Muscle of arm (tissue), 12 donors: ENCODE results near the gene RNF144A. TPM values are rescaled to one million over a fixed set of nuclear protein-coding genes. Genes with fewer than 3 reads are reported as not detected.
A peak's percentile ranks its signal among the peaks of the same experiment; 100 is the strongest.

ENCODE experiments used
- DNase-seq: peaks from one replicate; pipeline ENCODE4 v3.0.0-alpha.2; 2013
- polyA plus RNA-seq, 12 donors: library from polyadenylated mRNA; unstranded; fragments of 120-200 nt; gene quantifications; one replicate each; pipeline ENCODE4 v1.2.1, GENCODE V29; 2013; ENCODE audit not compliant: insufficient read length in 12 of 12

The RNF144A gene
- polyA plus RNA-seq, 12 donors, result 16.2 to 32.9 (median 23.0) TPM; not detected in 1

DNA sequence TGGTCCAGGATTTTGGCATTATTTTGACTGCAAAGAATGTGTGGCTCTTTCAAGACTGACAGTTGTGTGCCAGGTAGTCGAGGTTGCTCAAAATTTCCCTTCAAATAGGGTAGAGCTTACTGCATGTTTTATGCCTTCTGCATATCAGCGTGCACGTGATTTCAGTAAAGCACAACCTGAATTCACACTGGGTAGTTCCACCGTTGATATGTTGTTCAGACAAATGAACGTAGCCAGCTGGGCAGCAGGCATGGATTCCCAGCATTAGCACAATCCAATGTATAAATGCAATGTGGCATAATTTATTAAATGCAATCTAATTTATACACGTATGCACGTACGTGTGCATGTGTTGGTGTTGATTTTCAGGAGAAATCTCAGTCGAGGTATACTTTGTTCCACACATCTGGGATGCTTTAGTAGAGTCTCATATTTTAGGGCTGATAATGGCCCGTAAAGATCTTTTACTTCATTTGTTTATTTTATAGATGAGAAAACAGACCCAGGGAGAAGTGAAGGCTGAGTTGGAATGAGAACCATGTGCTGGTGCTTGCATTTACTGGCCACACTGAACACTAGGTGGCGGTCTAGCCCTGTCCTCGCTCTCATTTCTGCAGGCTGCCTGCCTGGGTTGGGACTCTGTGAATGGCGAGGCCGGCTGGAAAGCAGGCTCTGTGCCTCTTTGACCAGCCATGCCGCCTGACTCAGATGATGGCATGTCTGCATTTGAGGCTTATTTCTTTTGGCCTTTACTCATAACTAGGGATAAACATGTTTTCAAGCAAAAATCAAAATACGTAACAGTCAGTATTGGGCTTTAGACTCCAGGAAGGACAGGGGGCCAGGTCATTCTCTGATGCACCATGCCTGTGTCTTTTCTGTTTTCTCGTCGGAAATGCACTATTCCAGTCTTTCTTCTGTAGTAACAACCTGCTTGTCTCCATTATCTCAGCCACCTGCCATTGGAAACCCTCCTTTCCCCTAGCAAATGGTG lies 120.4 kb downstream of the RNF144A start:
- peak; percentile 74 for DNase-seq

DNA sequence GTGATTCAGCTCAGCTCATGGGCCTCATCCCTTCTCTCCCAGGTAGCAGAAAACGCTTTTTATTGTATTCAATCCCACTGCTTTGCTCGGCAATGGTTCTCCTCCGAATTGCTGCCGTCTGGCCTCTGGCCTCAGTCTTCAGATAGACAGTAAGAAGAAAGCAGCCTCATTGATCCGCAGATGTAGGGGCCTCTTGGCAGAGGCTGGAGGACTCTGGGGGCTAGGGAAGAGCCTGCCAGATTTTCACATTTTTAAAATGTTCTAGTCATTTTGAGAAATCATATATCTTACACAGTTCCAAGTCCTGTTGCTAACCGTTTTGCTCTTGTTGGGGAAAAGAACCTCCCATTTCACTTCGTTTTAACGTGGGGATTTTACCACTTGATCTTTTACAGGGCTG lies 123.3 kb downstream of the RNF144A start:
- no peak for DNase-seq

DNA sequence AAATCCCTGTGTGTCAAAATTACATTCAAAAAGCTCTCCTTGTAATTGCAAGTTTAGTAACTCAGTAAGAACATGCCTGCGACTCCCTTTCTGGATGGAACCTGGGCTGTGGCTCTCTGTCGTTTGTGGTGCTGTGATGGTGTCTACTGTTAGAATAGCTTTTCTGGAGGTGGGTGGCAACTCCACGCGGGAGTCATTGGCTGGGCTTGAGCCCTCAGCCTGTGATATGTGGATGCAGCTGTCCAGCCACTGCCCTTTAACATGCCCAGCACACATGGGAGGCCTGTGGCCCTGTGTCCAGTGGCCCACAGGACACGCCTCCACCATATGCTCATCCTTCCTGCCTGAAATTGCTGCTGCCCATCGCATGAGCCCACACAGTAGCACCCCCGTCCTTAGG lies 124.2 kb downstream of the RNF144A start:
- DNase-seq, result no peak

DNA sequence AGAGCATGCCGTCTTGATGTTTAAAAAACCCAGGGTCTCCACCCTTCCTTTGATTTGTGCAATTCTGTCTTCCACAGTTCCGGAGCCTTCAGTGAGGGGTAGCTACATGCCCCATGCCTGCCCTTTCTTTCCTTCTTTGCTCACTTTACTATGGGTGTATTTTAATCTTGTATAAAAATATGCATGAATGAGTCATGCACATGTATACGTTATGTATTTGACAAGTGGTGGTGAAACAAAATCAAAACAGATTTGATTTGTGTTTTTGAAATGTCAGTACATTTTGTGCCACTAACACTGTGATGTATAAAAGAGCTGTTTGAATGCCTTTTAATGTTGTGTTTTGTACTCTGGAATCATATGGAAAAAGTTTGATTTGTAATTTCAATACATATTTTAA lies 126.5 kb downstream of the RNF144A start:
- no peak for DNase-seq

DNA sequence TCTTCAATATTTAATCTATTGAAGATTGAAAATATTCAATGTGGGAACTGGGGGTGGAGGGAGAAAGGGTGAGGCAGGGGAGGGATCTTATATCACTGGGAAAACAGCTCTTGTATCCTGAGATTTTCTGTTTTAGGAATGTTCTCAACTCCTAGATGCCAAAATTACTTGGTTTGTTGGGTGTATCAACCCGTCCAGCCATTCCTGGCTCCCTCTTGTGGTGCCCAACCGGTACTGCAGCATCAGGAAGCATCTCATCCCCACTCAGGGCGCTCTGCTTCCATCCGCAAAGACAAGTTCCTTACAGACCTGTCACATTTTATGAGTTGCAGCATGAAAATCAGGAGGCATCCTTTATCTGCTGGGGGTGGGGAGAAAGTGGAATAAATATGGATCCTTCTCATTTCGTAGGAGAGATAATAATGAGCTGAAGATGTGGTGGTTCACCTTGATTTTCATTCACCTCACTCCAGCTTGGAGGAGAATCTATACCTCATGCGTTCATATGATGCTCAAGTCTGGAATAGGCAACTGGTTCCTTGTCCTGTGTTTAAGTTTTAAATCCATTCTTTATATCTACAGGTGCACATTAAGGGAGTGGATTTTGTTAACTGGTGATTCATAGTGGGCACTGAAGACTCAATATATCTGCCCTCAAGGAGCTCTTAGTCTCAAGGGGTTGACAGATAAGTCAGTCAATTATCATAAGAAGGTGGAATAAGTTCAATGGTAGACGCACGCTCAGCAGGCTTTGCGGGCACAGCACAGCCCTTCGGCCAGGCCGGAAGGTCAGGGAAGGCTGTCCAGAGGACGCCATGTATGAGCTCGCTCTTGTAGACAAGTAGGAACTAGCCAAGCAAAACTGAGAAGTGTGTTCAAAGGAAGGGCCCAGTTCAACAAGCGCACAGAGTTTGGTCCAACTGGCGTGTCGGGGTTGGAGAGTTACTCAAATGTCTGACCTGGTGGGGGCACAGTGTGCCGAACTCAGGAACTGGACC lies 127.3 kb downstream of the RNF144A start:
- DNase-seq, result peak; percentile 51

DNA sequence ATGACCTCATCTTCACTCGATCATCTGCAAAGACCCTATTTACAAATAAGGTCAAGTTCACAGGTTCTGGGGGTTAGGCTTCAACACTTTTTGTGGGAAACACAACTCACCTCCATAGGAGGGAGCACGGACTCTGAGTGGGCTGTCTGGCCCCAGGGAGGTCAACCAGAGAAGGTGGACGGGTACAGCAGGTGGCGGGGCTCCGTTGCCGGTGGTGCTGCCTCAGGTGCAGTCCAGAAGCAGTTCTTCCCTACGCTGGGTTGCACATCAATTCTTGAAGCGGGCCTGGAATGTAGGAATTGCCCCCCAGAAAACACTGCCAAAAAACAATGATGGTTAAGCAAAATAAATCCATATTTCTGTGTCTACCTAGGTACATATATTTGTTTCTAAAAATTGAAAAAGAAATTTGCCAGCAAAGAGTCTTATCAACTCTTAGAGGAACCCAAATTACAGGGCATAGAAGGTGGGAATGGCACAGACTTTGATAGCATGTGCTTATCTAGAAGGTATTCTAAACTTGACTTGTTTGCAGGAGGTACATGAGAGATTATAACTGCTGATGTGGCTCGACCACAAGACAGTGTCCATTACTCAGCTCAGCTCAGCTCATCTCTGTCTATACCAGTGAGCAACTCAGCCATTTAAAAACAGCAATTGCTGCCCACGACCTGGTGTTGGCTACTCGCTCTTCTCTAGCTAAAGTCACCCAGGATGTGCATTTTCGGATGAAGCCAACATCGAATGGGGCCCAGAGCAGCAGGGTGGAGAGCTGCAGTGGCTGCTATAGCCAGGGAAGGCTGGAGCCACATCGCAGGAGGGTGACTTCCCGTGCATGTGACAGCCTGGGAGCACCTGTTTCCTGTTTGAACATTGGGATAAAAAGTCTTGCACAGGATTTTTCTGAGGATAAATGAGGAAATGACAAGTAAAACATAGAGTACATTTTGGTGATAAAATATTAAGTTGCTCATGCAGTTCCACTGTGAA lies 128.7 kb downstream of the RNF144A start:
- no peak for DNase-seq

DNA sequence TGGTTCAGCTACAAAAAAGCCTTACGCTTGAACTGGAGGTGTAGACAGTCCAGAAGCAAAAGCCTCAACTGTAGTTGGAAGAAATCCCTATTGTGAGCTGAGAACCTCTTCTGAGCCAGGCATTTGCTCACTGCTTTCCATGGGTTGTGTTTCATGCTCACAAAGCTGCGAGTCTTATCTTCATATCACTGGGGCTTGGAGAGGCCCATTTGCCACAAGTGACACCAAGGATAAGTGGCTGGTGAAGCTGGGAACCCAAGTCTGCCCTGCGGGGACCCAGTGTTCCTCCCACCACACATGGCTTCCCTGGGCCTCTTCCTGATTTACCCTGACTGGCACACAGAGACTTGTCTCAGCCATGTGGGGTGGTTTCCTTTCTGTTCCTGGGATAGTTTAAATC lies 130.4 kb downstream of the RNF144A start:
- DNase-seq, result no peak

DNA sequence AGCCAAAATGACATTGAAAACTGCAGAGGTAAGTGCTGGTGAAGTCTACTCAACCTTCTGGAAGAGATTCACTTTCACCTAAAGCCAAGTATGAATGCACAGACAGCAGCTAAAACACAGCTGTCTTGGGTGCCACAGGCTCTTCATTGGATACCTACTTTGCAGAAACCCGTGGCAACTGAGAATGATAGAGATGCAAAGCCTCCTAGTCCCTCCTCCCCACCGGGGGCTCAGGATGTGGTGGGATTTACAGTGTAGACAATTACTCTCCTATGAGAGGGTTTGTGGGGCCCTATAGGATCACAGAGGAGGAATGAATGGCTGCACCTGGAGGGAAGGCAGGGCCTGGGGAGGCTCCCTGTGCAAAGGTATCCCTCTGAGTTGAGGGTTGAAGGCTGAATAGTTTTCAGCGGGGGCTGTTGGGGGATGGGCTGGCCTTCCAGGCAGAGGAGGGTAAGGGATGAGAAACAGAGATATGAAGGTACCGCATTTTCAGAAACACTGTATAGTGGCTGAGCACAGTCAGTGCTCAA lies 131.6 kb downstream of the RNF144A start:
- no peak for DNase-seq

DNA sequence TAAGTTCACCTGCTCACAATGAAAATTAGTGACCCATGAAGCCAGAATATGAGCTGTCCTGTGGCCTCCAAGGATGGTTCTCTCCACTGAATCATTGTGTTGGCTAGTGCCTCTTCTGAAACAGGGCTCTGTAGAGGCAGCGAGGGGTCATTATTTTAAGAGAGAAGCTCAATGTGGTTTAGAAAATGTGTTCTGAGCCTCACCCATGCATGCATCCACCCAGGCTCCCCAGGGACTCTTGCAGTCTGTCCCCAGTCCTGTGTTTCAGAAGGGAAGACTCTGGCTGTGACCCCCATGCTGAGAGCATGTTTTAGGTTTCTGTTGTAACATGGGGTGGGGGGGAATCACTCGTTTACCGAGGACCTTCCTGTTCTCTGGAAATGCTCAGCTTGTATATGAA lies 135.2 kb downstream of the RNF144A start:
- DNase-seq, result no peak

DNA sequence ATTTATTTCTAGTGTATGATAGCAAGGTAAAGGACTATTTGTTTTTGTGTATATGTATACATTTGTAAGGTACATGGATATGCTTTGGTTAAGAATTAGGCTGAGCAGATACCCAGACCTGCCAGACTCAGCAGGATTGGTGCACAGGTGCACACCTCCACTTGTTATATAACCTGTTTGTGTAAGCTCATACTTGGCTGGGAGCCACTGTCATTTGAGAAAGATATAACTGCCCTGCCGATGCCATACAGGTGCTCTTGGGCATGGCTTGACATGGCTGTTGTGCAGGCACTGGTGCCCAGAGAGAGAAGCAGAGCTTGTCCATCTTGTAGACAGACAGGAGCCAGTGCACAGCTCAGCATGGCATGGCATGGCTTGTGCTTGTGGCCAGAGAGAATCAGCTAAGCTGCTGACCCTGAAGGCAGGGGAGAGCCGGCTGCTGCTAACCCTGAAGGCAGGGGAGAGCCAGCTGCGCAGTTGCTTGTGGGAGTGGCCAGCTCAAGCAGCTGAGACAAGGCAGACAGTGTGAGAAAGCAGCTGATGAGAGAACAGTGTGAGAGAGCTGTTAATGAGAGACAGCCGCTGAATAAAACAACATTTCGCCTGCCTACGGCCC lies 136.5 kb downstream of the RNF144A start:
- no peak for DNase-seq

DNA sequence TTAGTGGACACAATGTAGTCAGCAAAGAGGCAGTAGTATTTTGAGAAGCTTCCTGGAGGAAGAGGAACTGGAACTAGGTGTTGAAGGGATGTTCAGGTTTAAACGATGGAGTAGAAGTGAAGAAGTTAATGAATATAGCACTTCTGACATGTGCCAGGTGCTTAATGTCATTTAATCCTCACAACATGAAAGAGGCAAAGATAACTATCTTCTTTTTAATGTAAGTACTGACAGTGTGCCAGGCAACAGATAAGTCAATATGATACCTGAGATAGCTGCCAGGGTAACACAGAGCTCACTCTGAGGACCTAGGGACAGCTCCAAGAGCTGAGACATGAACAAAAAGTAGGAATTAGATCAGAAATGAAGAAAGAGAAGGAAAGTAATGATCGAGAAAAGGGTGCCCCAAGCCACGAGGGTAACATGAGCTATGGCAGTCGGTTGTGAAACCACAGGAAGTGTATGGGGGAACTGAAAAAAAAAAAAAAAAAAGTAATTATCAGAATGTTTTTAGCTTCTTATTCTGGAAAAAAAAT lies 140.7 kb downstream of the RNF144A start:
- no peak for DNase-seq

DNA sequence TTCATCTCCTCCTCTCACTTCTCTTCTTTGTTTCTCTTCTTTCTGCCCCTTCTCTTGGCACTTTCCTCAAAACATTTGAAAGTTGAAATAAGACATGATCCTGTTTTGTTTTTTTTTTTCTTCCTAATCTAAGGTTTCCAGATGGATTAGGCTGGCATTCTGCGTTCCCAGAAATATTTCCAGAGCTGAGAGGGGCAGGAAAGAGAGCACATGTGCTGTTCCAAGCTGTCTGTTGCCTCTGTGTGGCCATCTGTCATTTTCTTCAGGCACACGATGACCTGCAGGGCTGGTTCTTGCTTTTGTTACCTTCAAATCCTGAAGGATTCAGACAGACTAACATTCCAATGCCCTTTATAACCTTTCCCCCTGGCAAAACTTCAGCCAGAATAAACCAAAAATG lies 142.9 kb downstream of the RNF144A start:
- no peak for DNase-seq

DNA sequence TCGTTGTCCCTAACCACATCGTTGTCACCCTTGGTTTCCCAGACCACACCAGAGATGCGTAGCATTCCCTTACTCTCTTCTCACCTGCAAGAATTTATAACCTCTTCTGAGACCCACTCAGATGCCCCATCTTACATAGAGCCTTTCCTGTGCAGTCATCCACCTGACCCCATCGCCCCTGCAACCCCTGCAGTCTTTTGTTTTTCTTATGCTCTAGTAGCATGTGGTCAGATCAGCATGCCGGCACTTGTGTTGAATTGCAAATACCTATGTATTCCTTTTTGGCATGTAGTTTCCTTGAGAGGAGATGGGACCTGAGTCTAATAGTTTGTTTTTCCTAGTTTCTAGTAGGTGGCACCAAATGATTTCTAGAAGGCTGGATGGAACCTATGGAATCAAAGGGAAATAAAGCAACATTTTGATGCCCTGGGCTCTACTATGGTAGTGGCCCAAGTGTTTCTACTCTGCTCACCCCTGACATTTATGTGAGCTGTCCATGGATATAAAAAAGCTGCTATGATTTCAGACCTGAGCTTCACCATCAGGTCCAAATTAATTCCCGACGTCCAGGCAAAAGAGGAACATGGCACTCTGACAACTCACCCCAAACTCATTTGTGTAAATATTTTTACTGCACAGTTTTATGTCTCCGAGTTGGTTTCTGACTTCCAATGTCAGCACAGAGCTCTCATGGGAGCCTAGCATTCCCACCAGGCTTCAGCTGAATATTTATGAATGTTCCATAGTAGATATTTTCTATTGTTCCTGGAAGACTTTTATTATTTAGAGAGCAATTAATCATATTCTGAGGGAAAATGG lies 143.6 kb downstream of the RNF144A start:
- DNase-seq, result peak; percentile 35

DNA sequence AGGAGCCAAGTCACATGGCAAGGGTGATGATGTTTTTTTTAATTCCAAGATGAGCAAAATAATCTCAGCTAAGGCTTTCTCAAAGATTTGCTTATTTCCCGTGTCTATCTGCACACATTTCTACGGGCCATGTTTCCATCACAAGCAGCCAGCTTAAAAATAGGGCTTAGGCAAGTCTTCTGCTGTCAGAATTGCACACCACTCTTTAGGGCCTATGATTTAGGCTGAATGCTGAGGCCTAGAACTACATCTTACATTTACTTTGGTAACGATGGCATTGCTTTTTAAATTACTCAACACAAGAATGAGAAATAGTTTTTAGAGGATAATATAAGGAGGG lies 144.2 kb downstream of the RNF144A start:
- no peak for DNase-seq

DNA sequence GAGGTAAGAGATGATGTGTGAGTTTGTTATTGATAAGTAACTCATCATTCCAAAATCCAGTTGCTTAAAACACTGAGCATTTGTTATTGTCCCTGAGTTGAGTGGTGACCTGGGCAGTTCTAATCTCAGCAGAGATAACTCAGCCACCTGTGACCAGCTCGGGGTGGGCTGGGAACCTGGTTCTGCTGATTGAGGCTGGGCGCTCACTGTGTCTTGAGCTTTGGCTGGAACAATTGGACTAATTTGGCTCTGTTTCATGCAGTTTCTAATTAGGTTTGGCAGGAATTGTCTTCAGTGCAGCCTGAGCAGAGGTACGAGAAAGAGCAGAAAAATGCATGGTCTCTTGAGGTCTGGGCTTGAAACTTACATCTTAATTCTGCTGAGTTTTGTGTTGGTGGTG lies 144.7 kb downstream of the RNF144A start:
- DNase-seq, result no peak

DNA sequence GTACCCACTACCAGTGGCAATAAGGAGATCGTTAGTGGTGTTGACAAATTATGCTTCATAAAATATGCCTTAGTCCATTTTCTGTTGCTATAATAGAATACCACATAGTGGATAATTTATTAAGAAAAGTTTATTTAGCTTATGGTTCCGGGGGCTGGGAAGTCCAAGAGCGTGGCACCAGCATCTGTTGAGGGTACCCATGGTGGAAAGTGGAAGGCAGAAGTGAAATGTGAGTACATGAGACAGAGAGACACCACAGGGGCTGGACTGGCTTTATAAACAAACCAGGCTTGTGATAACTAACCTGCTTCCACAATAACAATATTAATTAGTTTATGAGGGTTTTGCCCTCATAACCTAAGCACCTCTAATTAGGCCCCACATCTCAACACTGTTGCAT lies 146.6 kb downstream of the RNF144A start:
- no peak for DNase-seq

DNA sequence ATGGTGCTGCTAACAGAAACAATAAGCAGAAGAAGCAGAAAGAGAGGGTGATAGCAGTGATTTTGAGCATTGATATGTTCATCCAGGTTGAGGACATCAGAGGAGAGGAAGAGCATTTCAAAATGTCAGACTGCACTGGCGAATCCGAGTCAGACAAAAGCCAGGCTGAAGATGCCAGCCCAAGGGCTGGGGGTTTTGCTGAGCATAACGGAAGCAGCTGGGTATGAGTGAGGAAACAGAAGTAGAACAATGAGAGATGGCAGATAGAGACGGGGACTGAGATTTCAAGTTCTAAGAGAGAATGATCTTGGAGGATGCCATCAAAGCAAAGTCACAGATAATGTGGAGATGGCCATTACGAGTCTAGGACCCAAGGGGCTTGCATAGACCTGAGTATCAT lies 151.2 kb downstream of the RNF144A start:
- no peak for DNase-seq

DNA sequence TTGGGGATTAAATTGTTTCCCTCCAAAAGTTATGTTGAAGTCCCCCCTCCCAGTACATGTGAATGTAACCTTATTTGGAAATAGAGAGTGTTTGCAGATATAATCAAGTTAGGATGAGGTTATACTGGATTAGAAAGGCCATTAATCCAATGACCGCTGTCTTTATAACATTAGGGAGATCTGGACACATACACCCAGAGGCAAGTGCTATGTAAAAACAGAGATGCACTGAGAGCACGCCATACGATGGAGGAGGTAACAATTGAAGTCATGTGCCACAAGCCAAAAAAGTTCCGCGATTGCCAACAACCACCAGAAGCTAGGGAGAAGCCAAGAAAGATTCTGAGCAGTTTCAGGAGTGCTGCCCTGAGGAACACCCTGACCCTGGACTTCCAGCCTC lies 153.3 kb downstream of the RNF144A start:
- DNase-seq, result no peak

DNA sequence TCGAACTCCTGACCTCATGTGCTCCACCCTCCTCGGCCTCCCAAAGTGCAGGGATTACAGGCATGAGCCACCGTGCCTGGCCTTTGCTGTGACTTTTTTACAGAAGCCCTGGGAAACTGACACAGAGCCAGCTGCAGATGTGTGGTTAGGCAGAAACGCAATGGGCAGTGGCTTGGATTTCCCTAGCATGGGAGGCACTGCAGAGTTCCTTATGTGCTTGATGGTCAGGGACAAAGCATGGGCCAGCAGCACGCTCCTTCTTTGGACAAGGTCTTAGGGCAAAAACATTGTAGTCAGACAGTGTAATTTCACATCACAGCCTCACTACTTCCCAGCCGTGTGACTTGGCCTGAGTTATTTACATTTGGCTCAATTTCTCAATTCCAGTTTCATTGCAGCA lies 153.9 kb downstream of the RNF144A start:
- DNase-seq, result no peak
